ENCODE data around the gene HS6ST3.

HS6ST3 gene

DNA sequence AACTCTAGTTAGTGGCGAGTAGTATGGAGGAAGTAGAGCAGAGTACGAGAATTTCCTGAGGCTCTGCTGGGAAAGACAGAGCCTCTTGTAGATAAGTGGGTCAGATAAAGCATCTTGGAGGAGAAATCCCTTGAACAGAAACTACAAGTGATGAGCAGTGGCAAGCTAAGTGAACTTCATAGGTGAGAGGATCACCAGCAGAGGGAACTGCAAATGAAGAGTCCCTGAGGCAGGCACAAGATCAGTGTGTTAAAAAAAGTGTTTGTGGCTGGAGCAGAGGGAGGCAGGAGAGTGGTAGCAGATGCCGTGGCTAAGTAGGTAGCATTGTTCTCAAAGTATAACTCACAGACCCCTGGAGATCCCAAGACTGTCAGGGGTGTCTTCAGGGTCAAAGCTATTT is 437.6 kb downstream of the HS6ST3 start:
- Histone ChIP-seq H3K27me3 (no peaks in the 10 kb centered on the region), H3K36me3 (no peaks in the 10 kb centered on the region), H3K4me3 (no peak overlapping the region), H3K4me1 (no peaks in the 10 kb centered on the region), H3K9me3 (no peaks in the 10 kb centered on the region), H3K27ac (no peak overlapping the region)
- intact Hi-C loops (cut with DNase I; ENCODE audit: low total_unique reads), result no loop called here
- no peak for DNase-seq
- TF ChIP-seq, protein P1, sequence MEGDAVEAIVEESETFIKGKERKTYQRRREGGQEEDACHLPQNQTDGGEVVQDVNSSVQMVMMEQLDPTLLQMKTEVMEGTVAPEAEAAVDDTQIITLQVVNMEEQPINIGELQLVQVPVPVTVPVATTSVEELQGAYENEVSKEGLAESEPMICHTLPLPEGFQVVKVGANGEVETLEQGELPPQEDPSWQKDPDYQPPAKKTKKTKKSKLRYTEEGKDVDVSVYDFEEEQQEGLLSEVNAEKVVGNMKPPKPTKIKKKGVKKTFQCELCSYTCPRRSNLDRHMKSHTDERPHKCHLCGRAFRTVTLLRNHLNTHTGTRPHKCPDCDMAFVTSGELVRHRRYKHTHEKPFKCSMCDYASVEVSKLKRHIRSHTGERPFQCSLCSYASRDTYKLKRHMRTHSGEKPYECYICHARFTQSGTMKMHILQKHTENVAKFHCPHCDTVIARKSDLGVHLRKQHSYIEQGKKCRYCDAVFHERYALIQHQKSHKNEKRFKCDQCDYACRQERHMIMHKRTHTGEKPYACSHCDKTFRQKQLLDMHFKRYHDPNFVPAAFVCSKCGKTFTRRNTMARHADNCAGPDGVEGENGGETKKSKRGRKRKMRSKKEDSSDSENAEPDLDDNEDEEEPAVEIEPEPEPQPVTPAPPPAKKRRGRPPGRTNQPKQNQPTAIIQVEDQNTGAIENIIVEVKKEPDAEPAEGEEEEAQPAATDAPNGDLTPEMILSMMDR (IDR thresholded peaks at IDR 0.05), result no peak

- intact Hi-C loops (cut with DNase I; ENCODE audit: low total_unique reads), result no loop called here
- TF ChIP-seq, protein P1 (IDR thresholded peaks at IDR 0.05), result no peak
- H3K27ac ChIP-seq, result no peak overlapping the region
- H3K27me3 ChIP-seq, result no peaks in the 10 kb centered on the region
- H3K9me3 ChIP-seq, result no peaks in the 10 kb centered on the region
- no peak overlapping the region for H3K4me3 ChIP-seq
- no peak for DNase-seq
- no peaks in the 10 kb centered on the region for H3K4me1 ChIP-seq
- H3K36me3 ChIP-seq, result no peaks in the 10 kb centered on the region
These were observed 442.9 kb downstream of the HS6ST3 start for GRCh38 chr13:96532804-96533203.

DNA sequence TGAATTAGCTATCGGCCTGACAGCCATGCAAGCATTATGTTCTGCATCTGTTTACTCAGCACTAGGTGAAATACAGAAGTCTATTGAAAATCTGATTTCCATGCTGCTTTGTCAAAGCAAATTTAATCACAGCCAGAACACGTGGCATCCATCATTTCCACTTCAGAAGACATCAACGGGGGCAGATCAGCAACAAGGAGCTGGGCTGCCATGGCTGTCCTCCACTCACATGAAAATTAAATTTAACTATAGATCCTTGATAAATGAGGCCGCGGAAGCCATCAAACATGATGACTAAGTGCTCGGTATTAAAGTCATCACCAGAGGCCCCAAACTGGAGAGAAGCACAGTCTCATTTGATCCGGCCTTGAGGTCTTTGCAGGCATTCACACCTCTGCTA is 443.5 kb downstream of the HS6ST3 start:
- H3K9me3 ChIP-seq, result no peaks in the 10 kb centered on the region
- DNase-seq, result no peak
- no peaks in the 10 kb centered on the region for H3K4me1 ChIP-seq
- H3K27me3 ChIP-seq, result no peaks in the 10 kb centered on the region
- H3K4me3 ChIP-seq, result no peak overlapping the region
- TF ChIP-seq, protein P1 (IDR thresholded peaks at IDR 0.05), result no peak
- H3K36me3 ChIP-seq, result no peaks in the 10 kb centered on the region
- intact Hi-C loops (cut with DNase I; ENCODE audit: low total_unique reads), result no loop called here
- no peak overlapping the region for H3K27ac ChIP-seq

GRCh38 chr13:96539791-96540190 is 449.9 kb downstream of the HS6ST3 start:
- intact Hi-C loops (cut with DNase I; ENCODE audit: low total_unique reads), result no loop called here
- no peak overlapping the region for H3K27ac ChIP-seq
- no peaks in the 10 kb centered on the region for H3K9me3 ChIP-seq
- H3K4me3 ChIP-seq, result no peak overlapping the region
- no peaks in the 10 kb centered on the region for H3K4me1 ChIP-seq
- no peaks in the 10 kb centered on the region for H3K36me3 ChIP-seq
- no peak for DNase-seq
- H3K27me3 ChIP-seq, result no peaks in the 10 kb centered on the region
- TF ChIP-seq, protein P1 (IDR thresholded peaks at IDR 0.05), result no peak

GRCh38 chr13:96540670-96541069 is 450.8 kb downstream of the HS6ST3 start:
- Histone ChIP-seq H3K36me3 (no peaks in the 10 kb centered on the region), H3K27ac (no peak overlapping the region), H3K9me3 (no peaks in the 10 kb centered on the region), H3K4me1 (no peaks in the 10 kb centered on the region), H3K4me3 (no peak overlapping the region), H3K27me3 (no peaks in the 10 kb centered on the region)
- intact Hi-C loops (cut with DNase I; ENCODE audit: low total_unique reads), result no loop called here
- TF ChIP-seq, protein P1 (IDR thresholded peaks at IDR 0.05), result no peak
- no peak for DNase-seq

- no peak overlapping the region for H3K27ac ChIP-seq
- no peaks in the 10 kb centered on the region for H3K36me3 ChIP-seq
- TF ChIP-seq, protein P1 (IDR thresholded peaks at IDR 0.05), result no peak
- no peaks in the 10 kb centered on the region for H3K27me3 ChIP-seq
- H3K9me3 ChIP-seq, result no peaks in the 10 kb centered on the region
- no peaks in the 10 kb centered on the region for H3K4me1 ChIP-seq
- DNase-seq, result no peak
- H3K4me3 ChIP-seq, result no peak overlapping the region
- intact Hi-C loops (cut with DNase I; ENCODE audit: low total_unique reads), result no loop called here
These were observed 453.1 kb downstream of the HS6ST3 start for GRCh38 chr13:96542986-96543385.

All from tibial artery (tissue), 4 donors.